ENCODE measurements around the gene SCYGR2.

GRCh38 chr2:227615181-227615580 lies 16.5 kb downstream of the SCYGR2 start:
- TF ChIP-seq CTCF (IDR thresholded peaks at IDR 0.05; ENCODE audit: low read length): no peak
- no peak for TF ChIP-seq EZH2 (IDR thresholded peaks at IDR 0.05; ENCODE audit: borderline replicate concordance, low read length)

All from OCI-LY1 (cell line).